Lower leg skin (tissue), 4 donors: Measurements from ENCODE around the gene PPP1R14D. TPM values are rescaled to one million over a fixed set of nuclear protein-coding genes. Genes with fewer than 3 reads are reported as not detected.

Experiments
- DNase-seq, 2 donors: peaks; one replicate each; pipeline ENCODE4 v3.0.0-alpha.2; 2019; ENCODE audit warnings: low spot score in 2 of 2
- H3K4me3 ChIP-seq: fragments of 200-600 bp; sonication (generic); 2 replicates; pipeline ENCODE4 v1.5.1; 2017; ENCODE audit warnings: mild to moderate bottlenecking, low read depth; ENCODE audit not compliant: poor library complexity, severe bottlenecking
- POLR2A ChIP-seq, 2 donors: fragments of 450-650 bp; IDR thresholded peaks; one replicate each; pipeline ENCODE4 v1.6.1; 2016 to 2017; ENCODE audit warnings: antibody characterized with exemption in 2 of 2, mild to moderate bottlenecking in 1 of 2, moderate library complexity in 1 of 2
- WGBS, 2 donors: methylation state at CpG; one replicate each; pipeline ENCODE4 v1.1.5; 2018; 5-methylcytosine and 5-hydroxymethylcytosine counted together
- intact Hi-C: fragments of 100-400 bp; cut with DNase I; formaldehyde crosslinking; loops from one replicate; pipeline ENCODE4 v1.15.0; 2023; ENCODE audit warnings: low total_unique reads
- total RNA-seq, 4 donors: library from RNA; depleted of rRNA; stranded (reverse); fragments of >200 nt; gene quantifications; one replicate each; pipeline ENCODE4 v1.1.0, GENCODE V29; 2016
- TF ChIP-seq, protein P1 (sequence below), 3 donors: fragments of 450-650 bp; IDR thresholded peaks; one replicate each; pipeline ENCODE4 v1.5.1; 2016; ENCODE audit warnings: antibody characterized with exemption in 3 of 3, mild to moderate bottlenecking in 3 of 3, moderate library complexity in 2 of 3

The PPP1R14D gene
- total RNA-seq, 4 donors from 2014 or later: 0.65 to 4.8 (median 2.4) TPM; not detected in 1

DNA sequence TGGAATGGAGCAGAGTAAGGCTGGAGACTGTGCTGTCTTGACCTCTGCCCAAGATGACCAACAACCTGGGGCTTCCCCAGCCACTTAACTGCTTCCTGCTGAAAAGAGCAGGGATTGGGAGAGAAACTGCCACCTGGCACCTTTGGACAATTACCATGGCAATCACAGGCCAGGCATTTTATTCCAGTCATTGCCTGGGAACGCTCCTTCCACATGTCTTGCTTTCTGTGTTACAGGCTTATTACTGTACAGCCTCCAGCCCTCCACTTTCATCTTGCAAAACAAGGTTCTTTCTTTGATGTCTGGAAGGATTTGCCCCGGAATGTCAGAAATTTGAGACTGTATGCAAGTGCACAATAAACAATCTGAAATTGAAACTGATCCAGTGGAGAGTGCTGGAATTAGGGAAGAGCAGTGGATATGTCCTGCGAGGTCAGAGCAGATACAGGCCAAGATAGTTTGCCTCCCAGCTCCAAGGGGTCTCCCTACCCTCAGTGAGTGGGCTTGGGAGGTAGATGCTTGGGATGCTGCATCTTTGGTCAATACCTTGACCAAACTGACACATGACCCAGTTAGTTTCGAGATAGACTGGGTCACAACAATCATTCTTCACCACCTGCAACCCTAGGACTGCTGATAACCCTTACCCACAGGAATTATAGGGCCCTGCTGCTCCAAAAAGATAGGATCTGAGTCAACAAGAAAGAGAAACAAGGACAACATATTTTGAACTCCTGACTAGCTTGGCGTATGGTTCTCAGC lies 2.7 kb downstream of the PPP1R14D start:
- WGBS, 2 donors: 70 to 72% methylated on average over 5 of the region's 5 CpGs
- H3K4me3 ChIP-seq: no peak overlapping the region
- TF ChIP-seq POLR2A (IDR thresholded peaks at IDR 0.05): no peak
- TF ChIP-seq, protein P1, sequence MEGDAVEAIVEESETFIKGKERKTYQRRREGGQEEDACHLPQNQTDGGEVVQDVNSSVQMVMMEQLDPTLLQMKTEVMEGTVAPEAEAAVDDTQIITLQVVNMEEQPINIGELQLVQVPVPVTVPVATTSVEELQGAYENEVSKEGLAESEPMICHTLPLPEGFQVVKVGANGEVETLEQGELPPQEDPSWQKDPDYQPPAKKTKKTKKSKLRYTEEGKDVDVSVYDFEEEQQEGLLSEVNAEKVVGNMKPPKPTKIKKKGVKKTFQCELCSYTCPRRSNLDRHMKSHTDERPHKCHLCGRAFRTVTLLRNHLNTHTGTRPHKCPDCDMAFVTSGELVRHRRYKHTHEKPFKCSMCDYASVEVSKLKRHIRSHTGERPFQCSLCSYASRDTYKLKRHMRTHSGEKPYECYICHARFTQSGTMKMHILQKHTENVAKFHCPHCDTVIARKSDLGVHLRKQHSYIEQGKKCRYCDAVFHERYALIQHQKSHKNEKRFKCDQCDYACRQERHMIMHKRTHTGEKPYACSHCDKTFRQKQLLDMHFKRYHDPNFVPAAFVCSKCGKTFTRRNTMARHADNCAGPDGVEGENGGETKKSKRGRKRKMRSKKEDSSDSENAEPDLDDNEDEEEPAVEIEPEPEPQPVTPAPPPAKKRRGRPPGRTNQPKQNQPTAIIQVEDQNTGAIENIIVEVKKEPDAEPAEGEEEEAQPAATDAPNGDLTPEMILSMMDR (IDR thresholded peaks at IDR 0.05): no peak
- intact Hi-C loops: no loop called here
- no peak for DNase-seq

DNA sequence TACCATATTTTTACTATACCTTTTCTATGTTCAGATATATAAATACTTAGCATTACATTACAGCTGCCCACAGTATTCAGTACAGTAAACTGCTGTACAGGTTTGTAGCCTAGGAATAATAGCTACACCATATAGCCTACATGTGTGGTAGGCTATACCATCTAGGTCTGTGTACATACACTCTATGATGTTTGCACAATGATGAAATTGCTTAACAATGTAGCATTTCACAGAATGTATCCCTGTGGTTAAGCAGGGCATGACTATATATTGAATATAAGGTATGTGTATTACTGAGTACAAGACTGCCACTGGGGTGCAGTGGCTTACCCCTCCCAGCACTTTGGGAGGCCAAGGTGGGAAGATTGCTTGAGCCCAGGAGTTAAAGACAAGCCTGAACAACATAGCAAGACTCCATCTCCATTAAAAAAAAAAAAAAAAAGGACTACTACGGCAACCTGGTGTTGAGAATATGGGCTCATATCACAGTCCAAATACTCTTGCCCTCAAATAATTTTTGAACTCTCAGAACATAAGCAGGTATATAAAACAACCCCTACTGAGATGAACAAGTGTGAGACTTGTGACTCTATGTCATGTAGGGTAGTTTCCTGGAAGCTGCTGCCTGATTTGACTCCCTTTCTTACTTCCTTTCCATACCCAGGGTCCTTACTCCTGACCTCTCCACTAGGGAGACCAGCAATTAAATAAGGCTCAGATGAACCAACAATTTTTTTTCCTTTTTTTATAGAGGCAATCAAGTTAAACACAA lies 4.8 kb downstream of the PPP1R14D start:
- no peak for DNase-seq
- no peak overlapping the region for H3K4me3 ChIP-seq
- WGBS, 2 donors: 62 to 68% methylated on average over 1 of the region's 1 CpG
- TF ChIP-seq, protein P1 (IDR thresholded peaks at IDR 0.05): no peak
- TF ChIP-seq POLR2A (IDR thresholded peaks at IDR 0.05): no peak
- intact Hi-C loops: no loop called here

DNA sequence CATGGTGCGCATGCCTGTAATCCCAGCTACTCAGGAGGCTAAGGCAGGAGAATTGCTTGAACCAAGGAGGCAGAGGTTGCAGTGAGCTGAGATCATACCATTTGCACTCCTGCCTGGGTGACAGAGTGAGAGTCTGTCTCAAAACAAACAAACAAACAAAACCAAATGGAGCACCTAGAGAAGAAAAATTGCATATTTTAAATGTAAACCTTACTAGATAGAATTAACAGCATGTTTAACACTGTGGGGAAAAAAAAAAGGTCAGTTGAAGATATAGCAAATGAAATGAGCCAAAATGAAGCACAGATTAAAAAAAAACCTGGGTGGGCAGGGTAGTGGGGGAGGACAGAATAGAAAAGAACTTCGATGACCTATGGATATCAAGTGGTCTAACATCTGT lies 7.3 kb downstream of the PPP1R14D start:
- TF ChIP-seq POLR2A (IDR thresholded peaks at IDR 0.05): no peak
- TF ChIP-seq, protein P1 (IDR thresholded peaks at IDR 0.05): no peak
- 94 to 95% methylated on average over 2 of the region's 2 CpGs for WGBS, 2 donors

DNA sequence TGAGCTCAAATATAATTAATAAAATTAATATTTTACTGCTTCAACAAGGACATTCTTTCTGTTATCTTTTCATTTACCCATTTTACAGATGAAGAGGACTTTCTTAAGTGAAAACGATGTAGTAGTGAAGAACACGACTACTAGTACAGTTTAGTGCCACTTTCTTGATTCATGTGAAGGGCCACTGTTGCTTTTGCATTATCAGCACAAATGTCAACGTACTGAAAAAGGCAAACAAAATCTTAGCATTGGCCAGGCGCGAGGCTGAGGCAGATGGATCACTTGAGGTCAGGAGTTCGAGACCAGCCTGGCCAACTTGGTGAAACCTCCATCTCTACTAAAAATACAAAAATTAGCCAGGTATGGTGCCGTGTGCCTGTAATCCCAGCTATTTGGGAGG lies 9.5 kb downstream of the PPP1R14D start:
- DNase-seq: no peak
- intact Hi-C loops: no loop called here
- no peak overlapping the region for H3K4me3 ChIP-seq
- TF ChIP-seq POLR2A (IDR thresholded peaks at IDR 0.05): no peak
- TF ChIP-seq, protein P1 (IDR thresholded peaks at IDR 0.05): no peak
- 89% methylated on average over 7 of the region's 7 CpGs for WGBS, 2 donors

More for the DNA sequence above, 7.3 kb downstream of the PPP1R14D start:
- intact Hi-C loops: no loop called here
- DNase-seq: no peak
- H3K4me3 ChIP-seq: no peak overlapping the region

DNA sequence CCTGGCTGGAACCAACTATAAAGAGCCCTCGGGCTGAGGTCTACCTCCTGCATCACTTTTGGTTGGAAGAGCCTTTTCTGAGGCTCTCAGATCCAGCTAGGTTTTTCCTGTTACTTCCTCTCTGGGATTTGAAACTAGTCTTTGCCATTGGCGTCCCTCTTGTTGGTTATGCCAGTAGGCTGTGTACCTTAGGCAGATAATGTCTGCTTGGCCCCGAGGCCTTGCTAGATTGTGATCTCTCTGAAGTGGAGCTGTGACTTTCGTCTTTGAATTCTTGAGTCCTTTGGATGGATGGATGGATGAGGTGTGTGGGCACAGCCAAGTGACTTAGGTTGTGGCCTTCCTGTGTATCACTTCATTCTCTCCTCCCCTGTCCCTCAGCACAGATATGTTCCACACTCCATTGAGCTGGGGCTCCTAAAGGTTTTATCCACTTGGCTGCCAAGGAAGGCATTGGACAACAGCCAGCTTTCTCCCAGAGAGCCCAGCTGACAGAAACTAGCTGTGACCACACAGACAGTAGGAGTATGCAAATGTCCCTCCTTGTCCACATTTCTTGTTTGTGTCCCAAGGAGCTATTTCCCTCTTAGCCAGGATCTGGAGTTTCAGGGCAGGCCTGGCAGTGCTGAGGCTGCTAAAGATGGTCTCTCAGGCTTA lies 13.3 kb downstream of the PPP1R14D start:
- DNase-seq: no peak
- H3K4me3 ChIP-seq: no peak overlapping the region
- no peak for TF ChIP-seq POLR2A (IDR thresholded peaks at IDR 0.05)
- TF ChIP-seq, protein P1 (IDR thresholded peaks at IDR 0.05): no peak
- 75 to 78% methylated on average over 4 of the region's 4 CpGs for WGBS, 2 donors
- intact Hi-C loops: no loop called here
